Spleen (tissue), 7 donors: Measurements from ENCODE around the gene YTHDC1.

Source experiments
- CTCF ChIP-seq, 11 experiments: fragments of 200-600 bp in 7 of 11; fragments of 450-650 bp in 4 of 11; sonication (generic) in 4 of 11; IDR thresholded peaks in 8 of 11; conservative IDR thresholded peaks in 3 of 11; 1 replicate in 7 of 11; 2 replicates in 4 of 11; pipeline versions ENCODE4 v1.4.0 to v1.8.0; 2016 to 2021; ENCODE audit warnings: antibody characterized with exemption in 11 of 11, inconsistent platforms in 4 of 11, mild to moderate bottlenecking in 1 of 11
- POLR2A ChIP-seq, 3 donors: fragments of 450-650 bp; IDR thresholded peaks; one replicate each; pipeline ENCODE4 v1.5.1; 2017; ENCODE audit warnings: antibody characterized with exemption in 3 of 3, mild to moderate bottlenecking in 1 of 3
- POLR2AphosphoS5 ChIP-seq, 3 donors: sonication (generic); formaldehyde crosslinking; IDR thresholded peaks; one replicate each; pipeline ENCODE4 v1.5.1; 2017; ENCODE audit warnings: antibody characterized with exemption in 3 of 3
- donor health status: DM: no; HTN: no; CAD: no; lungs with moderate emphysema.
- donor health status: DM: no; HTN: no; CAD: no.
- donor health status: DM: no; HTN: no; CAD: no.

GRCh38 chr4:68388347-68388865 is 38.5 kb upstream of the YTHDC1 start:
- TF ChIP-seq POLR2A (IDR thresholded peaks at IDR 0.05), result no peak
- no peak for TF ChIP-seq CTCF (IDR thresholded peaks at IDR 0.05 in 8 of 11, conservative IDR thresholded peaks at IDR 0.05 in 3 of 11)
- no peak for TF ChIP-seq POLR2AphosphoS5 (IDR thresholded peaks at IDR 0.05)
